ENCODE measurements around the gene APOBR. TPM values are rescaled to one million over a fixed set of nuclear protein-coding genes. Genes with fewer than 3 reads are reported as not detected.

APOBR gene
- total RNA-seq, 1 donor from 2014 or later: not detected

GRCh38 chr16:28520672-28521071 lies 26.2 kb downstream of the APOBR start:
- Histone ChIP-seq H3K4me1 (no peaks in the 10 kb centered on the region), H3F3A (ENCODE audit: low read depth) (no peaks in the 10 kb centered on the region), H3K27ac (no peak overlapping the region), H4K20me1 (ENCODE audit: low read depth) (no peaks in the 10 kb centered on the region), H2AFZ (replicated peaks) (no peak overlapping the region), H3K4me3 (no peak overlapping the region), H3K9me3 (ENCODE audit: low read depth) (no peaks in the 10 kb centered on the region), H3K79me2 (ENCODE audit: low read depth) (no peaks in the 10 kb centered on the region), H3K36me3 (no peaks in the 10 kb centered on the region), H3K4me2 (no peak overlapping the region), H3K27me3 (no peaks in the 10 kb centered on the region), H3K9ac (no peak overlapping the region)
- TF ChIP-seq EZH2phosphoT487 (IDR thresholded peaks at IDR 0.05) (no peak), CTCF (IDR thresholded peaks at IDR 0.05) (no peak), EZH2 (IDR thresholded peaks at IDR 0.05) (no peak)
- Mint-ChIP-seq H3K27me3 (ENCODE audit: insufficient read depth, low read depth) (peaks cover 6% of the 10 kb centered on the region), H3K9me3 (no peaks in the 10 kb centered on the region), H3K4me3 (no peak overlapping the region), H3K36me3 (no peaks in the 10 kb centered on the region), H3K4me1 (no peaks in the 10 kb centered on the region), H3K27ac (no peak overlapping the region)
- DNase-seq (ENCODE audit: low spot score): no peak

GRCh38 chr16:28521436-28521835 lies 27.0 kb downstream of the APOBR start:
- H3K4me3 Mint-ChIP-seq: no peak overlapping the region
- Histone ChIP-seq H3K27me3 (no peaks in the 10 kb centered on the region), H3K9ac (no peak overlapping the region), H3K79me2 (ENCODE audit: low read depth) (no peaks in the 10 kb centered on the region), H3K4me3 (no peak overlapping the region), H3F3A (ENCODE audit: low read depth) (no peaks in the 10 kb centered on the region), H2AFZ (replicated peaks) (no peak overlapping the region), H3K27ac (no peak overlapping the region), H3K4me1 (no peaks in the 10 kb centered on the region), H3K36me3 (no peaks in the 10 kb centered on the region), H4K20me1 (ENCODE audit: low read depth) (no peaks in the 10 kb centered on the region), H3K4me2 (no peak overlapping the region), H3K9me3 (ENCODE audit: low read depth) (no peaks in the 10 kb centered on the region)
- H3K9me3 Mint-ChIP-seq: no peaks in the 10 kb centered on the region
- no peak for TF ChIP-seq CTCF (IDR thresholded peaks at IDR 0.05)
- TF ChIP-seq EZH2phosphoT487 (IDR thresholded peaks at IDR 0.05): no peak
- no peak for TF ChIP-seq EZH2 (IDR thresholded peaks at IDR 0.05)
- peak overlapping the region; percentile 69 for H3K27ac Mint-ChIP-seq
- H3K27me3 Mint-ChIP-seq (ENCODE audit: insufficient read depth, low read depth): peaks cover 6% of the 10 kb centered on the region
- no peak for DNase-seq (ENCODE audit: low spot score)
- no peaks in the 10 kb centered on the region for H3K36me3 Mint-ChIP-seq
- H3K4me1 Mint-ChIP-seq: no peaks in the 10 kb centered on the region

- no peaks in the 10 kb centered on the region for H3K4me1 ChIP-seq
- H4K20me1 ChIP-seq (ENCODE audit: low read depth): no peaks in the 10 kb centered on the region
- no peak overlapping the region for H2AFZ ChIP-seq (replicated peaks)
- H3K4me3 ChIP-seq: no peak overlapping the region
- Mint-ChIP-seq H3K27ac (peak overlapping the region; percentile 6), H3K36me3 (no peaks in the 10 kb centered on the region), H3K4me1 (no peaks in the 10 kb centered on the region), H3K27me3 (ENCODE audit: insufficient read depth, low read depth) (peaks cover 6% of the 10 kb centered on the region), H3K4me3 (no peak overlapping the region), H3K9me3 (no peaks in the 10 kb centered on the region)
- no peak for DNase-seq (ENCODE audit: low spot score)
- H3F3A ChIP-seq (ENCODE audit: low read depth): no peaks in the 10 kb centered on the region
- H3K27me3 ChIP-seq: no peaks in the 10 kb centered on the region
- no peak overlapping the region for H3K4me2 ChIP-seq
- no peaks in the 10 kb centered on the region for H3K36me3 ChIP-seq
- no peak for TF ChIP-seq EZH2phosphoT487 (IDR thresholded peaks at IDR 0.05)
- H3K79me2 ChIP-seq (ENCODE audit: low read depth): no peaks in the 10 kb centered on the region
- no peak overlapping the region for H3K27ac ChIP-seq
- H3K9me3 ChIP-seq (ENCODE audit: low read depth): no peaks in the 10 kb centered on the region
- no peak overlapping the region for H3K9ac ChIP-seq
Observed at GRCh38 chr16:28522792-28523191, 28.3 kb downstream of the APOBR start.

- Mint-ChIP-seq H3K27ac (no peak overlapping the region), H3K36me3 (no peaks in the 10 kb centered on the region), H3K9me3 (no peaks in the 10 kb centered on the region), H3K4me1 (no peaks in the 10 kb centered on the region), H3K4me3 (no peak overlapping the region), H3K27me3 (ENCODE audit: insufficient read depth, low read depth) (peaks cover 6% of the 10 kb centered on the region)
- Histone ChIP-seq H3K4me3 (no peak overlapping the region), H3K4me2 (no peak overlapping the region), H4K20me1 (ENCODE audit: low read depth) (no peaks in the 10 kb centered on the region), H3K27me3 (no peaks in the 10 kb centered on the region), H3K27ac (no peak overlapping the region), H3F3A (ENCODE audit: low read depth) (no peaks in the 10 kb centered on the region), H3K79me2 (ENCODE audit: low read depth) (no peaks in the 10 kb centered on the region), H3K4me1 (no peaks in the 10 kb centered on the region), H3K36me3 (no peaks in the 10 kb centered on the region), H3K9ac (no peak overlapping the region), H3K9me3 (ENCODE audit: low read depth) (no peaks in the 10 kb centered on the region), H2AFZ (replicated peaks) (no peak overlapping the region)
- TF ChIP-seq CTCF (IDR thresholded peaks at IDR 0.05) (no peak), EZH2phosphoT487 (IDR thresholded peaks at IDR 0.05) (no peak)
- no peak for DNase-seq (ENCODE audit: low spot score)
Observed at GRCh38 chr16:28524681-28525171, 30.3 kb downstream of the APOBR start.

Data from neural progenitor cell (in vitro differentiated cells).